ENCODE data around the gene YARS1.

- TF ChIP-seq CTCF (IDR thresholded peaks at IDR 0.05; ENCODE audit: poor library complexity, severe bottlenecking) (no peak), EZH2 (IDR thresholded peaks at IDR 0.05; ENCODE audit: borderline replicate concordance, insufficient read depth, low read length, poor library complexity, severe bottlenecking) (no peak), TAF1 (IDR thresholded peaks at IDR 0.05; ENCODE audit: low read depth) (no peak), REST (IDR thresholded peaks at IDR 0.05; ENCODE audit: borderline replicate concordance) (no peak), POLR2AphosphoS5 (IDR thresholded peaks at IDR 0.05) (no peak), SMC3 (conservative IDR thresholded peaks at IDR 0.05; ENCODE audit: poor library complexity) (no peak), EP300 (conservative IDR thresholded peaks at IDR 0.05; ENCODE audit: poor library complexity, severe bottlenecking) (no peak), MXI1 (conservative IDR thresholded peaks at IDR 0.05; ENCODE audit: poor library complexity, severe bottlenecking) (no peak)
Measured at GRCh38 chr1:32863218-32863880, 46.2 kb upstream of the YARS1 start.

All from neural cell (in vitro differentiated cells).